Mesendoderm (in vitro differentiated cells): ENCODE data around the gene RUNX2.

Experiments used
- DNase-seq: peaks from one replicate; pipeline ENCODE4 v3.0.0; 2013
- H2AK5ac ChIP-seq: 2 replicates; pipeline ENCODE4 v1.6.1; 2013; ENCODE audit warnings: low read length, inconsistent platforms
- H2BK120ac ChIP-seq: 2 replicates; pipeline ENCODE4 v1.6.1; 2013; ENCODE audit warnings: low read depth, mild to moderate bottlenecking, low read length, moderate library complexity, mixed read lengths
- H2BK15ac ChIP-seq: replicated peaks from 2 replicates; pipeline ENCODE4 v1.6.1; 2013; ENCODE audit warnings: low read depth, mild to moderate bottlenecking, moderate library complexity
- H2BK5ac ChIP-seq: 2 replicates; pipeline ENCODE4 v1.6.1; 2013; ENCODE audit warnings: low read length, inconsistent platforms
- H3K18ac ChIP-seq: 2 replicates; pipeline ENCODE4 v1.6.1; 2013; ENCODE audit warnings: mild to moderate bottlenecking, low read length, mixed read lengths
- H3K23ac ChIP-seq: one replicate; pipeline ENCODE4 v1.6.1; 2013; ENCODE audit warnings: low read length
- H3K27ac ChIP-seq: 2 replicates; pipeline ENCODE4 v1.5.1; 2013; ENCODE audit warnings: low read depth, mild to moderate bottlenecking, inconsistent platforms, low read length, moderate library complexity
- H3K27me3 ChIP-seq: 2 replicates; pipeline ENCODE4 v1.6.1; 2013; ENCODE audit warnings: low read length, control low read depth, mild to moderate bottlenecking, inconsistent platforms; ENCODE audit not compliant: insufficient read depth, poor library complexity
- H3K36me3 ChIP-seq: 2 replicates; pipeline ENCODE4 v1.6.1; 2013; ENCODE audit warnings: low read length, inconsistent platforms; ENCODE audit not compliant: control insufficient read depth, insufficient read depth
- H3K4ac ChIP-seq: one replicate; pipeline ENCODE4 v1.6.1; 2013; ENCODE audit warnings: low read depth, mild to moderate bottlenecking, low read length, moderate library complexity
- H3K4me1 ChIP-seq: 2 replicates; pipeline ENCODE4 v1.6.1; 2013; ENCODE audit warnings: low read depth, low read length, inconsistent platforms; ENCODE audit not compliant: control insufficient read depth
- H3K4me2 ChIP-seq: 2 replicates; pipeline ENCODE4 v1.6.1; 2013; ENCODE audit warnings: low read length
- H3K4me3 ChIP-seq: 2 replicates; pipeline ENCODE4 v1.5.1; 2013; ENCODE audit warnings: mild to moderate bottlenecking, low read length
- H3K56ac ChIP-seq: one replicate; pipeline ENCODE4 v1.6.1; 2013; ENCODE audit warnings: low read length
- H3K79me1 ChIP-seq: 2 replicates; pipeline ENCODE4 v1.6.1; 2013; ENCODE audit warnings: low read length, inconsistent platforms
- H3K79me2 ChIP-seq: 2 replicates; pipeline ENCODE4 v1.6.1; 2013; ENCODE audit warnings: mild to moderate bottlenecking, low read length; ENCODE audit not compliant: control insufficient read depth, insufficient read depth
- H3K9ac ChIP-seq: 2 replicates; pipeline ENCODE4 v1.6.1; 2013; ENCODE audit warnings: low read length, inconsistent platforms
- H4K5ac ChIP-seq: one replicate; pipeline ENCODE4 v1.6.1; 2013; ENCODE audit warnings: low read length
- H4K8ac ChIP-seq: one replicate; pipeline ENCODE4 v1.6.1; 2013; ENCODE audit warnings: low read depth, mild to moderate bottlenecking, control low read depth, low read length, moderate library complexity
- WGBS: extraction: QIAGEN DNeasy Blood & Tissue Kit; methylation state at CpG from one replicate; pipeline ENCODE4 v1.1.7; 2013; ENCODE audit warnings: low lambda C conversion rate, missing lambda C conversion rate; ENCODE audit not compliant: insufficient coverage; ENCODE audit errors: extremely low coverage; 5-methylcytosine and 5-hydroxymethylcytosine counted together

The RUNX2 gene

DNA sequence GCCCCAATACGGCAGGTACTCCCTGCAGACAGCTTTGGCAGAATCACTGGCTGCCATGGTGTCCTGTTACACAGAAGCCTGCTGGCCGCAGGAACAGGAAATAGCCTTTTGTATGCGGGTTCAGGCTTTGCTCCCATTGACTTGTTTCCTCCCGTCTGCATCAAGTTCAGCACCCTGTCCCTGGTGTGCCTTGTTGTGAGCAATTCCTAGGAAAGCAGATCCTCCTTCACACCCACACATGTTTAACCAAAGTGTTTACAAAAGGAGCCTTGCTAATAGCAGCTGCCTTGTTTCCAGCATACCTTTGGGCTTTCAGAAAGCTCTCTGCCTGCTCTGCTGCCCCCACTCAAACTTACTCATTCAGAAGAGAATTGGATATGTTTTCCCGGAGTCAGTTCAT is 176.8 kb downstream of the RUNX2 start:
- Histone ChIP-seq H3K4me1 (no peaks in the 10 kb centered on the region), H3K27me3 (no peaks in the 10 kb centered on the region), H3K27ac (no peak overlapping the region), H2BK5ac (no peak overlapping the region), H3K36me3 (no peaks in the 10 kb centered on the region), H3K23ac (no peak overlapping the region), H4K5ac (no peak overlapping the region), H3K79me2 (no peaks in the 10 kb centered on the region), H3K4me2 (no peak overlapping the region), H3K79me1 (no peaks in the 10 kb centered on the region), H4K8ac (no peak overlapping the region), H2AK5ac (no peak overlapping the region), H2BK120ac (no peak overlapping the region), H3K4ac (no peak overlapping the region), H2BK15ac (no peak overlapping the region), H3K9ac (no peak overlapping the region), H3K18ac (no peak overlapping the region), H3K56ac (no peak overlapping the region), H3K4me3 (no peak overlapping the region)
- WGBS: no CpG with 5 or more reads among the region's 5 CpGs
- peak; percentile 93 for DNase-seq

GRCh38 chr6:45505470-45505869 is 177.3 kb downstream of the RUNX2 start:
- no peak overlapping the region for H3K9ac ChIP-seq

GRCh38 chr6:45507186-45507585 is 179.1 kb downstream of the RUNX2 start:
- DNase-seq: no peak

More at GRCh38 chr6:45505470-45505869, 177.3 kb downstream of the RUNX2 start:
- no peaks in the 10 kb centered on the region for H3K27me3 ChIP-seq
- H2BK5ac ChIP-seq: no peak overlapping the region
- H2BK15ac ChIP-seq: peak overlapping the region; percentile 94
- no peak overlapping the region for H4K5ac ChIP-seq
- no peak for DNase-seq
- H3K4me1 ChIP-seq: no peaks in the 10 kb centered on the region
- no peaks in the 10 kb centered on the region for H3K79me2 ChIP-seq
- peak overlapping the region; percentile 80 for H3K18ac ChIP-seq
- no peak overlapping the region for H2AK5ac ChIP-seq
- no peaks in the 10 kb centered on the region for H3K79me1 ChIP-seq
- H3K4me3 ChIP-seq: no peak overlapping the region
- H3K23ac ChIP-seq: no peak overlapping the region
- peak overlapping the region; percentile 12 for H3K27ac ChIP-seq
- H3K36me3 ChIP-seq: no peaks in the 10 kb centered on the region
- peak overlapping the region; percentile 90 for H2BK120ac ChIP-seq
- peak overlapping the region; percentile 52 for H3K4ac ChIP-seq
- H4K8ac ChIP-seq: no peak overlapping the region
- H3K4me2 ChIP-seq: no peak overlapping the region
- no CpG with 5 or more reads among the region's 2 CpGs for WGBS
- H3K56ac ChIP-seq: peak overlapping the region; percentile 6

GRCh38 chr6:45509426-45509825 is 181.3 kb downstream of the RUNX2 start:
- no peaks in the 10 kb centered on the region for H3K79me1 ChIP-seq
- no peaks in the 10 kb centered on the region for H3K27me3 ChIP-seq
- no peak overlapping the region for H3K23ac ChIP-seq
- no peak overlapping the region for H2BK120ac ChIP-seq
- H3K27ac ChIP-seq: no peak overlapping the region
- H2BK15ac ChIP-seq: no peak overlapping the region
- no peaks in the 10 kb centered on the region for H3K36me3 ChIP-seq
- no peak overlapping the region for H4K8ac ChIP-seq
- no peak overlapping the region for H4K5ac ChIP-seq
- H3K4me2 ChIP-seq: no peak overlapping the region
- H3K9ac ChIP-seq: no peak overlapping the region
- H3K4me1 ChIP-seq: no peaks in the 10 kb centered on the region
- H2BK5ac ChIP-seq: no peak overlapping the region
- no peak overlapping the region for H3K4ac ChIP-seq
- no peak overlapping the region for H3K4me3 ChIP-seq
- WGBS: no CpG with 5 or more reads among the region's 4 CpGs
- no peak for DNase-seq
- H3K79me2 ChIP-seq: no peaks in the 10 kb centered on the region
- H3K18ac ChIP-seq: no peak overlapping the region
- H3K56ac ChIP-seq: no peak overlapping the region
- no peak overlapping the region for H2AK5ac ChIP-seq

More at GRCh38 chr6:45507186-45507585, 179.1 kb downstream of the RUNX2 start:
- no peak overlapping the region for H2BK5ac ChIP-seq
- H3K9ac ChIP-seq: no peak overlapping the region
- no peak overlapping the region for H3K4me2 ChIP-seq
- no CpG with 5 or more reads among the region's 3 CpGs for WGBS
- H4K8ac ChIP-seq: no peak overlapping the region
- H3K4me3 ChIP-seq: no peak overlapping the region
- no peak overlapping the region for H3K4ac ChIP-seq
- H3K18ac ChIP-seq: peak overlapping the region; percentile 5
- H3K56ac ChIP-seq: no peak overlapping the region
- H3K27ac ChIP-seq: no peak overlapping the region
- no peak overlapping the region for H2BK120ac ChIP-seq
- H3K4me1 ChIP-seq: no peaks in the 10 kb centered on the region
- H2AK5ac ChIP-seq: no peak overlapping the region
- H3K79me2 ChIP-seq: no peaks in the 10 kb centered on the region
- no peaks in the 10 kb centered on the region for H3K79me1 ChIP-seq
- H3K27me3 ChIP-seq: no peaks in the 10 kb centered on the region
- H4K5ac ChIP-seq: no peak overlapping the region
- H2BK15ac ChIP-seq: peak overlapping the region; percentile 41
- H3K36me3 ChIP-seq: no peaks in the 10 kb centered on the region
- no peak overlapping the region for H3K23ac ChIP-seq

GRCh38 chr6:45512717-45513116 is 184.6 kb downstream of the RUNX2 start:
- Histone ChIP-seq H3K4me3 (no peak overlapping the region), H4K5ac (no peak overlapping the region), H3K9ac (no peak overlapping the region), H3K4me2 (no peak overlapping the region), H3K27ac (no peak overlapping the region), H2BK15ac (no peak overlapping the region), H3K79me1 (no peaks in the 10 kb centered on the region), H3K23ac (no peak overlapping the region), H3K27me3 (no peaks in the 10 kb centered on the region), H3K4me1 (no peaks in the 10 kb centered on the region), H4K8ac (no peak overlapping the region), H3K18ac (no peak overlapping the region), H3K79me2 (no peaks in the 10 kb centered on the region), H2BK5ac (no peak overlapping the region), H2BK120ac (no peak overlapping the region), H3K4ac (no peak overlapping the region), H2AK5ac (no peak overlapping the region), H3K56ac (no peak overlapping the region), H3K36me3 (no peaks in the 10 kb centered on the region)
- no peak for DNase-seq
- WGBS: no CpG with 5 or more reads among the region's 3 CpGs

DNA sequence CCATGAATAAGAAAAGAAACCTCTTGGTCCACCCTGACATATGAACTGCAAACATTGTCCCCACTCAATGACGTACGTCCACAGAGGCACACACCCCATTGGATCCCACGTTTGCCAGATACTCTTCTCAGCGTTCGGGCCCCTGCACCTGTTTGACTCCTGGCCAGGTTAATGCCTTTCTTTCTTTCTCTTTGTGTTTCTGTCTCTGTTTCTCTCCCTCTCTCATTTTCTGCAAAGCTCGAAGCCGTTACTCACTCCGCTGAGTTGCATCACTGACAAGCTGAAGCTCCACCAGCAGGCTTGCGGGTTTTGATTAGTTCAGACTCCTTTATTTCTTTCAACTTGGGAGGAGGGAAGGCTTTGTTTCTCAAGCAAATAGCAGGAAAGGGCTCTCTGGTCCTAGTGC is 185.1 kb downstream of the RUNX2 start:
- H3K4me3 ChIP-seq: no peak overlapping the region
- no peak overlapping the region for H3K27ac ChIP-seq

More for the DNA sequence above, 185.1 kb downstream of the RUNX2 start:
- Histone ChIP-seq H4K8ac (no peak overlapping the region), H4K5ac (no peak overlapping the region), H3K23ac (no peak overlapping the region), H3K79me1 (no peaks in the 10 kb centered on the region), H3K18ac (no peak overlapping the region), H3K9ac (no peak overlapping the region), H3K36me3 (no peaks in the 10 kb centered on the region), H2BK15ac (no peak overlapping the region), H3K4ac (no peak overlapping the region), H3K56ac (no peak overlapping the region), H3K27me3 (no peaks in the 10 kb centered on the region), H3K4me2 (no peak overlapping the region), H2BK5ac (no peak overlapping the region), H2BK120ac (no peak overlapping the region), H3K4me1 (no peaks in the 10 kb centered on the region), H3K79me2 (no peaks in the 10 kb centered on the region), H2AK5ac (no peak overlapping the region)
- DNase-seq: peak; percentile 19
- no CpG with 5 or more reads among the region's 9 CpGs for WGBS
